HuH-7.5 (cell line): ENCODE data around the gene ARF3.
A peak's percentile ranks its signal among the peaks of the same experiment; 100 is the strongest.

Experiments used
- DNase-seq: peaks from one replicate; pipeline ENCODE4 v3.0.0; 2011; ENCODE audit warnings: low spot score

Gene ARF3

GRCh38 chr12:48957141-48958048 is at the start of gene ARF3:
ARF3 (minus strand) TSS chr12:48957487; CDS start chr12:48941095, 16,392 bp downstream.
- DNase-seq = peak; percentile 95

GRCh38 chr12:49000346-49000745 is 43.1 kb upstream of the ARF3 start:
- no peak for DNase-seq

GRCh38 chr12:48999371-49000131 is 42.3 kb upstream of the ARF3 start, which contains the start of gene DDN:
DDN (minus strand) TSS chr12:48999375; CDS start chr12:48999287, 88 bp downstream.
- peak; percentile 70 for DNase-seq

GRCh38 chr12:48998497-48999353 is 41.4 kb upstream of the ARF3 start:
- DNase-seq = peak; percentile 72

- peak; percentile 96 for DNase-seq
Observed at GRCh38 chr12:48997719-48998496, 40.6 kb upstream of the ARF3 start.

- peak; percentile 91 for DNase-seq
Observed at GRCh38 chr12:48996794-48997718, 39.8 kb upstream of the ARF3 start.

GRCh38 chr12:48995086-48995879 is 38.0 kb upstream of the ARF3 start:
- peak; percentile 99 for DNase-seq

- DNase-seq = no peak
Observed at GRCh38 chr12:48994224-48995085, 37.2 kb upstream of the ARF3 start.

- no peak for DNase-seq
Observed at GRCh38 chr12:48993787-48994186, 36.5 kb upstream of the ARF3 start.

- no peak for DNase-seq
Observed at GRCh38 chr12:48991247-48992050, 34.2 kb upstream of the ARF3 start.

GRCh38 chr12:48990552-48990951 is 33.3 kb upstream of the ARF3 start:
- no peak for DNase-seq

GRCh38 chr12:48988030-48988649 is 30.9 kb upstream of the ARF3 start:
- DNase-seq = peak; percentile 94

GRCh38 chr12:48986720-48987291 is 29.5 kb upstream of the ARF3 start:
- no peak for DNase-seq

- no peak for DNase-seq
Observed at GRCh38 chr12:48985901-48986300, 28.6 kb upstream of the ARF3 start.

- no peak for DNase-seq
Observed at GRCh38 chr12:48985475-48985897, 28.2 kb upstream of the ARF3 start.

- DNase-seq = no peak
Observed at GRCh38 chr12:48982397-48983080, 25.3 kb upstream of the ARF3 start.
